HG03196 (cell line): ENCODE results near the gene HIVEP1.

Source experiments
- ATAC-seq: cut with Tn5 transposase; IDR thresholded peaks from one replicate; pipeline ENCODE4 v1.9.1; 2021; ENCODE audit not compliant: unreplicated experiment

HIVEP1 gene

DNA sequence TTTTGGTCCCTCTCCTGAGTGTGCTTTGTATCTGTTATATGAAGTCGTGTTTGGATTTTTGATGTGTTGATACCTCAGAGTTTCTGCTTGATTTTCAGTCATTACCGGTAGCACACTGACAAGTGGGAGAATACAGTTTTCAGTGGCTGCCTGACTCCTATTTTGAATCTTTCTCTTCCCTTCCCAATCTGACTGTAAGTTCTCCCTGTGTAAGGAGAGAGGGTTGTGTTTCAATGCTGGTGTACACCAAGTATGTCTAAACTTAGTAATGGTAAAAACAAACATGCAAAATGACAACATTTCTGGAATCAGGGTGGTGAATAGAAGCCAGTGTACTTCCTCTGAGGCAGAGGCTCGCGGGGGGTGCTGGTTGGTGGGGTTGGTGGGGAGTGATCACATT, 103.4 kb downstream of the HIVEP1 start:
- ATAC-seq, result no peak

DNA sequence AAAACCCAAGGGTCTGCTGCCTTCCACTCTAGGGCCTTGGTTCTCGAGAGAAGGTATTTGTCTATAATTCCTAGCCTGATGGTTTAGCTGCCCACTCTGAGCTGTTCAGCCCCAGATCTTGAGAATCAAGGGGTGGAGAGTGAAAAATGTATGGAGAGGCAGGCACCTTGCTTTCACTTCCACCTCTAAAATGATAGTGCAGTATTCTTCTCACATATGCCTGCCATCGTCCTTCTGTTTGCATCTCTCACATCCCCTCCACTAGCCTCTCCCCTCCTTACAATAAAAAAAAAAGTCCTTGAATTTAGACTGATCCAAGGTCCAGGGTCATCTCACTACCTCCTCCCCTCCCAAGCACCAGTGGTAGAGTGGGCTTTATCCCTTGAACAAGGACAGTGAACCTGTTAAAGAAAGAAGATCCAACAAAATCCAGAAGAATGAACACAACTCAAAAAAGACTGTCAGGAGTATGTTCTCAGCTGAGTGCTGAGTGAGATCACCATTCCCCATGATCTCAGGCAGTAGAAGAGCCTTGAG, 104.2 kb downstream of the HIVEP1 start:
- no peak for ATAC-seq

DNA sequence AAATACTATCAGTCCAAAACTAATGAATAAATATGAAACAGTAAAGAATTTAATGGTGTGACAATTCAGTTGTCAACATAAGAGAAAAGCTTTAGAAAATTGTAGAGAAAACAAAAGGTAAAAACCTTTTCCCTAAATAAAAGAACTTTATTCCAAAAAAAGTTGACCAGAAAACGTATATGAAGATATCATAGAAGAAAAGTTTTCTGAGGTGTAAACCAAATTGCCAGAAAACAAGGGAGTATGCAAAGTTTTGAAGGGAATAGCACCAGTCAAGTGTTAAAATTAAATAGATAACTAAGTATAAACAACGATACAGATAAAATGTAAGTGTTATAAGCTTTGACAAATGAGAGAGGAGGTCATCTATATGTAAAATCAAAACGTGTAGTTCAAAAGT, 104.9 kb downstream of the HIVEP1 start:
- ATAC-seq, result no peak

GRCh38 chr6:12118607-12119006, 106.5 kb downstream of the HIVEP1 start:
- ATAC-seq, result no peak

DNA sequence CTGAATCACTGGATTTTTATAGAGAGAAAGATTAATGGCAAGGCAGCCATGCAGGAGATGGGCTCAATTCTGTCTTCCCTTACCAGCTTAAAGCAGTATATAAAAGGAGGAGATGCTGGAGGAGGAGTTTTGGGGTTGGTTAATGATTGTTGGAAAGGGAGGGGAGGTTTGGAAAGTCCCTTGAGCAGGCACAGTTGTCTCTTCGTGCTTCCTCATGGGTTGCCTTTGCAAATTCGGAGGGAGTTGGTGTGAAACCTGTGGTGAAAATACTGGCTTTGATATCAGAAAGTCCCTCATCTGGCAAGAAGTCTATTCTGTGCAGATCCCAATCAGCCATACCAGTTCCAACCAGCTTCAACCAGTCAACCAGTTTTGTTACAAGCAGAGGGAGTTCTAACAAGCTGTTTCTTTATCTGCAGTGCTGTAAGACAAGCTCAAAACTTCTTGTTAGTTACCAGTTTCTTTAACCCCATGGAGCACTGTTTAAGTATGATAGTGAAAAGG, 107.0 kb downstream of the HIVEP1 start:
- peak; percentile 61 for ATAC-seq

GRCh38 chr6:12125396-12125795, 113.3 kb downstream of the HIVEP1 start:
- no peak for ATAC-seq

DNA sequence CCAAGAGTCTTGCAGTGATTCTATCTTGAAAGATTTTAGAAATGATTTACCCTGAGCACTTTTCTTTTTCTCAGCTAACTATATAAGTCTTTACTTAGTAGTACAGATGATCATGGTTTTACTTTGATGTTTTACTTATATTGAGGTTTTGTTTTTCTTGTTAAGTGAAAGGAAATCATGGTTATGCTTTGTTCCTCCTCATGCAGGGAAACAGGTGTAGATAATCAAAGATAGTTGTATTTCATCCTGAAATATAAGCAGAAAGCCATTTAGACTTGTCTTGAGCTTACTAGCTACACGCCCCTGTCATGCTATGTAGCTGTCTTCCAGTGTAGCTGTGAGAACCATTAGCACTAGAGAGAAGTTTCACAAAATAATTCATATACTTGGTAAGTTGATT, 113.9 kb downstream of the HIVEP1 start:
- ATAC-seq, result no peak

- ATAC-seq, result no peak
Measured at GRCh38 chr6:12129523-12129922, 117.4 kb downstream of the HIVEP1 start.

DNA sequence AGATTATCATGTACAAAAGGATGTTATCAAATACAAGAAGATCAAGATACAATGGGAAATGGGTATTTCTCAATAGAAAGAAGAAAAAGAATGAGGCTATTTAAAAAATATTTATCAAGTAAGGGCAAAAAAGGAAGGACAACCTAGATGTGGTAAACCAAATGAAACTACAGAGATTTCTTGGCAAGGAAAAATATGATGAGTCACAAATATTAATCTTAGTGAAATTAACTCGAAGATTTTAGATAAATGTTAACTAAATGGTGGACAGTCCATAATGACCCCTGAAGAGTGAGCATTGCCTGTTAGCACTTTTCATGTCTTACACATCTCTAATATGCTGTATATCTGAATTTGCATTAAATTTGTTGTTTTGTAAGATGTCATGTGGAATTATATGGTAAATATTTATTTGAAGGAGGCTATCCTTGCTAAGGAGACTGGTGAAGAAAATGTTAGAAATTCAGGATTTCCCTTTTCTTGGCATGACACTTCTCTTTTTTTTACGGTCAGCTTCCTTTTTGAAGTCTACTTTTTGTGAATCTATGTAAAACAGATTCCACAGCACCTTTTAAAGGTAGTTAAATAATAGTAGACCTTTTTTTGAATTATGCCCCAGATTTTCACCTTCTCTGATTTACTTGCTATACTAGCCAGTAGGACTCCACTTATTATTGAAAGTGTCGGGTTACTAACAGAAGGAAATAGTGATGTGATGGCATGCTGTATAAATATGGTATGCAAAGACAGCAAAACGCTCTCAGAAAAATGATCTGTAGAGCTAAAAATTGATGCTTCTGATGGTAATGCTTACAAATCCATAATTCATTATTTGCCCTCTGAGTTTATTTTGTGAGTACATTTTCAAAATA, 120.5 kb downstream of the HIVEP1 start:
- ATAC-seq, result no peak

GRCh38 chr6:12134581-12134980, 122.5 kb downstream of the HIVEP1 start:
- ATAC-seq, result no peak

DNA sequence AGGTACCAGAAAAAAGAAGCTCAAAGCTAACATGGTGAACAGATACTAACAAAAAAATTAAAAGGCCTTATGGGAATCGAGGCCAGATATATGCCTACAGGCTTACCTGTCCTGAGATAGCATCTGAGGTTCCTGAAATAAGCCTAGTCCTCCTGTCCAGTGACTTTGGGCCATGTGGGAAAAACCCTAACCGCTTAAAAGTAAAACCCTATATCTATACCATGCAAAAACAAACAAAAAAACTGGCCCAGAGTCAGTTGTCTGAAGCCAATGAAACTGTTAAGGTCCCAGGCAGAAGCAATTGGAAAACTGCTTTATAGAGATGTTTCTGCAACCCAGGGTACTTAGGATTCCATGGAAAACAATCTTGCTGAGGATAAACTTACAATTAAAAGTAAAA, 122.9 kb downstream of the HIVEP1 start:
- ATAC-seq, result no peak

GRCh38 chr6:12136905-12137304, 124.8 kb downstream of the HIVEP1 start:
- ATAC-seq, result no peak

DNA sequence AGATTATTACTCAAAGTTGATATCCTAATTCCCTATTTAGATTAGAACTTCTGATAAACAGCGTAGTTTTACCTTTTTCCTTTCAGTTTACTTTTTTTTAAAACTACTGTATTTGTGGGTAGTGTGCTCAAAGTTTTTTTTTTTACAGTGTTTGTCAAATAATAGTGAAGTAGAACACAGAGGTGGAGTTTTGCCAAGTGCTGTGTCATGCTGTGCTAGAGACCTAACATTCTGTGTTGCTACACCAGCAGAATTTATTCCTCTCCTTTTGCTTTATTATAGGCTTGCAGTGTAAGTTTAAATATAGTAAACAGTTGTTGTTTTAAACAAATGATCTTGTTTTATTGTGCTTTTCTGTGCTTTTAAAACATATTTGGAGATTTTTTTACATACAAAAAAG, 125.4 kb downstream of the HIVEP1 start:
- ATAC-seq, result no peak

DNA sequence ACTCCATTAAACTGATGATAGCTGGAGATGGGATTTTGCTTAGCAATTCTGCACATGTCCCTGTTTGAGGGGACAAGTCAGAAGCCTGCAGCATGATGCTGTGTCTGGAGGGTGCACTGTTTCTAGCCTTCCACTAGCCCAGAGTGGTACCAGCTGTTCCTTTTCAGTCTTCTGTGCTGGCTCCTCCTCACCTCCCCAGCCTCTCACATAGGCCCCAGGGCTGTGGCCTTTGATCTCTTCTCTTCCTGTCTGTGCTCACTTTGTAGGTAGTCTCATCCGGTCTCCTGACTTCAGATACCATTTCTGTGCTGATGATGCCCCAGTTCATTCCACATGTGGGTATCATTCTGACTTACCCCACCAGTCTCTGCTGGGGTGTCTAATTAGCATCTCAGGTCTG, 126.3 kb downstream of the HIVEP1 start:
- no peak for ATAC-seq

DNA sequence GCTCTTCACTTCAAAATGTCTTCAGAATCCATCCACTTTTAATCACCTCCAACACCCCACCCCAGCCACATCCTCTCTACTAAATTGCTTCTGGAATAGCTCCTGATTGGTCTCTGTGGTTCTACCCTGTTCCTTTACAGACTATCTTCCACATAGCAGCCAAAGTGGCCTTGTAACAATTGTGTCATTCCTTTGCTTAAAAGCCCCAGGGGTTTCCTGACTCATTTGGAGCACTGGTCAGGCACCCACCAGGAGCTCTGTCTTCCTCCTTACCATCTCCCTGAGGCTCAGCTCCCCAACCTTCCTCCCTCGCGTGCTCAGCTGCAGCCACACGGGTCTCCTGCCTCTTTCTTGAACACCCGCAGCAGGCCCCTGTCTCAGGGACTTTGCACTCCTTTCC, 126.8 kb downstream of the HIVEP1 start:
- no peak for ATAC-seq

DNA sequence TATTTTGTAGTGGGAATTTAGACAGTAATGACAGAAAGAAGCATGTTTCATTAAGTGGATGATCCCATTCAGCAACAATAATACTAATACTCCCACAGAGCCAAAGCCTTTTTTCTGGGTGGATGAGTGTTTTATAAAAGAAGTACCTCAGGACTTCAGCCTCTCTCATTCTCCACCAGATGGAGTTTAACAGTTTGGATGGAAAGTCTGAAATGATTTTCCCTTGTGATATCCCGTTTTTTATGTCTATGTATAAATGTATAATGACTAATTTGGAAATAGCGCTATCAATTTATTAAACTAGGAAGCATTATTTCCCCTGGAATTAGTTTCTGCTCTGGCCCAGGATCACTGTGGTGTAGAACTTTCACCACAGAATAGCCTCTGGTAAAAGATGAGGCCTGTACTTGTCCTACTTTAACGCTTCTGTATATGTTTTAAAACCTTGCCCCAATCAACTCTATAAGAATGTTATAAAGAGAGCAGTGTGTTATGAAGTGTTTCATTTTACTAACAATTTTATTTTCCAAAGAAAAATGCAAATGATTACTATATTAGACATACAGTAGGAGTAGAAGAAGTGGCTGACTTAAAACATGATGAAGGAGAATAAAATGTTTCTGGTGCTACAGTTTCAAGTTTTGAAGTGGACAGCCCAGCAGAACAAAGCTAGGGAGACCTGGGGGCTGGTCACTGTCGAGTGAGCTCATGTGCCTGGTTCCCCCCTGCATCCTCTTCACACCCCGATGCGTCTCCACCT, 135.6 kb downstream of the HIVEP1 start:
- no peak for ATAC-seq

DNA sequence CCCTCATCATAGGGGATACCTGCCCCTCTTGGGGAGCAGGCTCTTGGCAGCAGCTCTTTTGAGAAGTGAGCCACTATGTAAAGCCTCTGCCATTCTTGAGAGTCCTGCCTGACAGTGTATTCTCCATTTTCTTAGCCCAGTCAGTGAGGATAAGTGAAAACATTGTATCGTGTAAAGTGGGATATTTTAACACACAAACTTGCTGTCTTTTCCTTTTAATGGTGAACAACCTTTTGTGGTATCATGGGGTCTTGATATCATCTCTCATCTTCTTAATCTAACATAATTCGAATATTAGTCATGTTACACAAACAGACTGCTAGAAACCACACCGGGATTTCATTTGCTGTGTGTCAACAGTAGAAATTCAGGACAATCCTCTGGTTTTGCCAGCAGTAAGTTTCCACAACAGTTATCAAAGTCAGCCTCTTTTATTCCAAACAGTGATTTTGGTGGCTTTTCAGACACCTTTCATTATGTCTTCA, 136.2 kb downstream of the HIVEP1 start:
- no peak for ATAC-seq

DNA sequence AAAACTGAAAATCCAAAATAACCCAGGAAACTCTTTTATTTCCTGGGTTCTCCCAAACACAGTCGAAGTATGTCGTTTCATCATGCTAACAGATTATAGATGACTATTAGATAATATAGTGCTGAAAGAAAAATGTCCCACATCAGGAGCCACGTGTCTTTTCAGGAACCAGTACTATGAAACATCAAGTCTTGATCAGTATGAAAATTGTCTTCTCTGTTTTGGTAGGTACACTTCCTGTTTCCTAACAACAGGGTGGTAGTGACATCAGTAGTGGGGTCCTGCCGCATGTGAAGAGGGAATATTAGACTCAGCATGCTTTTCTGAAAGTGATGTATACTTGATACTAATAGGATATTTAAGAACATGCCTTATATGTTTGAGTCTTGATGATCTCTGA, 136.7 kb downstream of the HIVEP1 start:
- no peak for ATAC-seq

DNA sequence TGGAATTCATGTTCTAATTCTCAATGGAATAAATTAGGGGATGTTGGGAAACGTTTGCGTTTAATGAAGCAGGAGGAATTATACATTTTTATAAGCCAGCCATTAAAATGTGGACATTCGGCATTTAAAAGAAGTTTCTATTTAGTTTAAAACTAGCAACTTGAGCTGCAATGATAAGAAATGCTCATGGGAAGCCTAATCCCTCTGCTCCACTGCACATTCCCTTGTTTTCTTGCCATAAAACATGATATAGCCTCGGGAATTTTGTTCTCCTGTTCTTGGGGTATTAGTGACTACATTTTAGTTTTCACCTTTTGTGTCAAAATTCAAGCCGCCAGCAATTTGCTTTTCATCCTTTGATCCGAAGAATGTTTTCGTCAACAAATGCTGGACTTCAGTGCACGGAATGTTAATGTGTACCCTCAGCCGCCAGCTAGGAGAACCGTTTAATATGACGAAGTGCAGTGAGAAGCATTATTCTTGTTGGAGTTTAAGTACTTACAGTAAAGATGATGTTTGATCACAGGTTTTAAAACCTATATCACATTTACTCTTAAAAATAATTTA, 137.9 kb downstream of the HIVEP1 start:
- ATAC-seq, result no peak

DNA sequence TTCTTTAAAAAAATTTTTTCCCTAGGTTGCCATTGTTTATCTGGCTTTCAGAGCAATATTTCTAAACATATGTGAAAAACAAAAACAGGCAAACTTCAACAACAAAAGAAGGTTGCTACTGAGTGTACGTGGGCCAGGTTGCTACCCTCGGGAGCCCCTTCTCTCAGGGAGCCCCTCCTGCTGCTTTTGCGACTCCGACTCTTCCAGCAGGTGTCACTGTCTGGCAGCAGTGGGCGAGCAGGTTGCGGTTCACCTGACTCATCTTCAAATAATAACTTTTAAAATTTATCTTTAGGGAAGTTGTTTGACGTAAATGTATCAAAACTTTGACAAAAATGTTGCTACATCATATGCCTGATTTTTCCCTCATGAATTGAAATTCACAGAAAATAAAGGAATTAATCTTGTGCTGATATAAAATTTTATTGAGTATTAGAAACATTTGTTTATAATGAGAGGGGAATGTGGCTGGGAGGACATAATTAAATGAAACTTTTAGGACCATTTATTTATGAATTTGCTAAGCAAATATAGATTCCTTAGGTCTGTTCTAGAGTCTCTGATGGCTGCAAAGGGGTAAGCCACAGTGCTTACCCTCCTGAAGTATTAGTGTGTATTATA, 138.8 kb downstream of the HIVEP1 start:
- ATAC-seq, result no peak

DNA sequence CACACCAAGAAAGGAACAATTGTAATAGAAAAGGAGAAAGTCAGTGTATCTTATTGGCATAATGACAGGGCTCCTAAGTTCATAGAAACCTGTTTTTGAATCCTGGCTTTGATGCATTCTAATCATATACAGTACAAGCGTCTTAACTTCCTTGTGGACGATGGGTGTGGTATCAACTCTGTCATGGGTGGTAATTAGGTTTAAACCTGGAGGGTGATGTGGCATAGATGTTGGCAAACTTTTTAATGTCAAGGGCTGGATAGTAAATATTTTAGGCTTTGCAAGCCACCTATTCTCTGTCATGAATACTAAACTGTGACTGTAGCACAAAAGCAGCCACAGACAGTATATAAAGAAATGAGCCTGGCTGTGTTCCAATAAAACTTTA, 139.3 kb downstream of the HIVEP1 start:
- ATAC-seq, result no peak
